ENCODE results near the gene ACSS1. TPM values are rescaled to one million over a fixed set of nuclear protein-coding genes. Genes with fewer than 3 reads are reported as not detected.

The ACSS1 gene
- total and polyA plus RNA-seq, 2 of the 8 experiments (the other 6 are each of a cell fraction or from before 2014, with no cell fraction given), result 2.6 to 3.4 TPM

DNA sequence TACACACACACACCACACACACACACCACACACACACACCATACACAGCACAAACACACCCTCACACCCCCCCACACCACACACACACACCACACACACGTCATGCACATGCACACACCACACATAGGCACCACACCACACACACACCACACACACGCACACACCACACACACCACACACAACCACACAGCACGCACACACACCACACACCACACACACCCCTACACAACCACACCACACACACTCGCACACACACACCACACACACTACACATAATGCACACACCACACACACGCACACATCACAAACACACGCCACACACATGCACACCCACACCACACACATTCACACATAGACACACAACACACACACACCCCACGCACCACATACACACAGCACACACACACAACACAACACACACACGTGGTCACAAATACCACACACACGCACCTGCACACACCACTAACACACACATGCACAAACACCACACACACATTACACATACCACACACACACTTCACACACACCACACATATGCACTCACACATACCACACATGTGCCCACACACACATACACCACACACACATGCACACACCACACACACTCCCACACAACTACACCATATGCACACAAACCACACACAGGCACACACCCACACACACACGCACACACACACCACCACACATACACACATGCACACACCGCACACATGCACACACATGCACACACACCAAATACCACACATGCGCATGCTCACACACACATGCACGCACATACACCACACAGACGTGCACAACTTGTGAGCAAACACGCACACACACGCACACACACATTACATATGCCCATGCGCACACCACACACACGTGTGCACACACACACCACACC lies 9.4 kb upstream of the ACSS1 start:
- DNase-seq (ENCODE audit: low read depth in 1 of 2, low spot score in 2 of 2) (no peak), FAIRE-seq (no peak)
- H3K79me1 ChIP-seq (ENCODE audit: low read depth, low read length), result no peaks in the 10 kb centered on the region
- CTCF ChIA-PET (ENCODE audit: partially characterized antibody), result interaction anchor here (9.1 kb wide), 1 partner anchor 72 kb away, joined by 121 read pairs; no protein-coding TSS in a partner anchor
- no peaks in the 10 kb centered on the region for H3K36me3 ChIP-seq (ENCODE audit: control insufficient read depth in 2 of 4, insufficient read depth in 4 of 4, low read length in 3 of 4)
- peak overlapping the region; percentile 100 for H3K56ac ChIP-seq (replicated peaks; ENCODE audit: insufficient read length, low read depth, low read length)
- peak overlapping the region; percentile 38 for H4K91ac ChIP-seq (replicated peaks; ENCODE audit: insufficient read length, low read length)
- H3K27ac ChIP-seq (ENCODE audit: low read depth, low read length), result no peak overlapping the region
- H3K14ac ChIP-seq (ENCODE audit: insufficient read length), result no peak overlapping the region
- peaks cover 8% of the 10 kb centered on the region; the same call in 1 of the 2 replicates for H3K23me2 ChIP-seq (ENCODE audit: low read depth, low read length)
- H3K4ac ChIP-seq (replicated peaks; ENCODE audit: insufficient read length, low read depth, low read length), result peak overlapping the region; percentile 94
- no peak overlapping the region; the same call in 1 of the 2 replicates for H4K8ac ChIP-seq (ENCODE audit: extremely low read depth, insufficient read depth, low read length)
- TF ChIP-seq POLR2AphosphoS5 (IDR thresholded peaks at IDR 0.05; ENCODE audit: low read depth, low read length) (no peak), ZNF274 (IDR thresholded peaks at IDR 0.05; ENCODE audit: borderline replicate concordance, extremely low read depth, low read length) (no peak), SAP30 (IDR thresholded peaks at IDR 0.05; ENCODE audit: insufficient read depth, insufficient replicate concordance, low read length) (no peak), EGR1 (IDR thresholded peaks at IDR 0.05; ENCODE audit: borderline replicate concordance, low read depth, low read length) (no peak), FOSL1 (IDR thresholded peaks at IDR 0.05; ENCODE audit: insufficient read depth, low read depth, low read length) (no peak), ASH2L (IDR thresholded peaks at IDR 0.05; ENCODE audit: low read length) (no peak), POU5F1 (IDR thresholded peaks at IDR 0.05; ENCODE audit: low read depth, low read length) (no peak), RNF2 (IDR thresholded peaks at IDR 0.05; ENCODE audit: borderline replicate concordance, low read depth, low read length, missing control alignments, poor library complexity, severe bottlenecking) (peak; percentile 28)
- peak overlapping the region; percentile 68; the same call in 1 of the 2 replicates for H2BK12ac ChIP-seq (ENCODE audit: low read depth, low read length)
- H3K23ac ChIP-seq (ENCODE audit: insufficient read length), result peak overlapping the region; percentile 75
- H3K4me2 ChIP-seq (ENCODE audit: insufficient read depth in 1 of 2, low read depth in 2 of 2, low read length in 2 of 2), result no peak overlapping the region
- H4K20me1 ChIP-seq (replicated peaks in 1 of 2; ENCODE audit: control insufficient read depth in 1 of 2, insufficient read depth in 2 of 2, low read length in 2 of 2), result peaks cover 0 to 10% of the 10 kb centered on the region in 2 experiments
- H3K79me2 ChIP-seq (ENCODE audit: control insufficient read depth in 1 of 2, insufficient read depth in 2 of 2, low read length in 2 of 2), result no peaks in the 10 kb centered on the region
- no peak overlapping the region for H3K18ac ChIP-seq (ENCODE audit: extremely low read depth, low read length)
- H2BK15ac ChIP-seq (ENCODE audit: low read length), result 0 out of 2 replicates have a peak overlapping the region, but pooled peaks have one; percentile 5
- peaks cover 0 to 8% (median 3%) of the 10 kb centered on the region in 4 experiments; a peak in 6 of 7 replicates for H3K27me3 ChIP-seq (replicated peaks in 1 of 4; ENCODE audit: control insufficient read depth in 3 of 4, extremely low read depth in 1 of 4, insufficient read depth in 3 of 4, low read length in 3 of 4)
- no peak overlapping the region for H4K5ac ChIP-seq (ENCODE audit: insufficient read length, low read depth, low read length)
- no peak overlapping the region for H3K9ac ChIP-seq (replicated peaks in 1 of 4; ENCODE audit: extremely low read depth in 1 of 4, low read depth in 3 of 4, low read length in 3 of 4)
- no peak overlapping the region for H3K4me3 ChIP-seq (ENCODE audit: extremely low read depth in 1 of 4, insufficient read depth in 2 of 4, low read depth in 3 of 4, low read length in 4 of 4)
- no peaks in the 10 kb centered on the region for H3K9me3 ChIP-seq (ENCODE audit: insufficient read depth in 2 of 2, low read depth in 1 of 2, low read length in 1 of 2)
- H2AFZ ChIP-seq (ENCODE audit: low read length), result no peak overlapping the region
- no peak overlapping the region for H2BK120ac ChIP-seq (replicated peaks; ENCODE audit: low read depth, low read length)
- POLR2A ChIA-PET (ENCODE audit: partially characterized antibody), result no interaction called here
- peak overlapping the region; percentile 4; the same call in 1 of the 2 replicates for H2AK5ac ChIP-seq (ENCODE audit: low read depth, low read length)
- H2BK20ac ChIP-seq (ENCODE audit: low read length), result no peak overlapping the region
- H2BK5ac ChIP-seq (ENCODE audit: low read depth, low read length), result no peak overlapping the region; the same call in 1 of the 2 replicates
- H3K4me1 ChIP-seq (replicated peaks in 1 of 4; ENCODE audit: control insufficient read depth in 3 of 4, insufficient read depth in 4 of 4, low read length in 3 of 4), result peaks cover 0 to 8% (median 3%) of the 10 kb centered on the region in 4 experiments; a peak in 6 of 7 replicates
- WGBS, 2 experiments (ENCODE audit: extremely low coverage in 1 of 2, insufficient coverage in 1 of 2, insufficient read length in 1 of 2, insufficient replicate concordance in 2 of 2, low coverage in 1 of 2, low lambda C conversion rate in 2 of 2, missing lambda C conversion rate in 1 of 2), result 86% methylated on average over 18 of the region's 18 CpGs; no CpG with 5 or more reads in 1 of the 2 experiments
